ENCODE results near the gene KHDC3L. TPM values are rescaled to one million over a fixed set of nuclear protein-coding genes. Genes with fewer than 3 reads are reported as not detected.

The KHDC3L gene
- total RNA-seq, 2 donors from 2014 or later, result not detected

- Histone ChIP-seq H3K36me3 (replicated peaks in 1 of 2; ENCODE audit: insufficient read depth in 1 of 2, low read depth in 2 of 2) (no peaks in the 10 kb centered on the region), H3K9me3 (no peaks in the 10 kb centered on the region), H3K4me3 (no peak overlapping the region), H3K27me3 (no peaks in the 10 kb centered on the region), H3K27ac (no peak overlapping the region), H3K4me1 (no peaks in the 10 kb centered on the region)
- no peak for ATAC-seq
- DNase-seq, result no peak
- intact Hi-C loops (cut with DNase I), result no loop called here
- TF ChIP-seq POLR2A (IDR thresholded peaks at IDR 0.05) (no peak), CTCF (IDR thresholded peaks at IDR 0.05) (no peak)
Measured at GRCh38 chr6:73400656-73401055, 38.2 kb downstream of the KHDC3L start.

- intact Hi-C loops (cut with DNase I), result no loop called here
- WGBS, 2 donors, result 58 to 60% methylated on average over 1 of the region's 1 CpG
- no peak for DNase-seq
- no peaks in the 10 kb centered on the region for H3K27me3 ChIP-seq
- H3K9me3 ChIP-seq, result no peaks in the 10 kb centered on the region
- H3K4me3 ChIP-seq, result no peak overlapping the region
- TF ChIP-seq POLR2A (IDR thresholded peaks at IDR 0.05) (no peak), CTCF (IDR thresholded peaks at IDR 0.05) (no peak)
- H3K27ac ChIP-seq, result no peak overlapping the region
- no peaks in the 10 kb centered on the region for H3K4me1 ChIP-seq
- peak; percentile 42 for ATAC-seq
- H3K36me3 ChIP-seq (replicated peaks in 1 of 2; ENCODE audit: insufficient read depth in 1 of 2, low read depth in 2 of 2), result no peaks in the 10 kb centered on the region
Measured at GRCh38 chr6:73409395-73409794, 46.9 kb downstream of the KHDC3L start.

GRCh38 chr6:73413102-73413501, 50.6 kb downstream of the KHDC3L start:
- 78 to 81% methylated on average over 3 of the region's 3 CpGs for WGBS, 2 donors

More at GRCh38 chr6:73413102-73413501, 50.6 kb downstream of the KHDC3L start:
- Histone ChIP-seq H3K4me1 (no peaks in the 10 kb centered on the region), H3K4me3 (no peak overlapping the region), H3K27ac (no peak overlapping the region), H3K27me3 (no peaks in the 10 kb centered on the region), H3K36me3 (replicated peaks in 1 of 2; ENCODE audit: insufficient read depth in 1 of 2, low read depth in 2 of 2) (no peaks in the 10 kb centered on the region), H3K9me3 (no peaks in the 10 kb centered on the region)
- DNase-seq, result no peak
- TF ChIP-seq POLR2A (IDR thresholded peaks at IDR 0.05) (no peak), CTCF (IDR thresholded peaks at IDR 0.05) (no peak)
- no peak for ATAC-seq
- intact Hi-C loops (cut with DNase I), result no loop called here

Small RNA genes within 50 kb of the gene (small RNA-seq; reads per million reads assigned to genes)
- gene RPL39P3, result not detected

Other genes with a start within 250 kb of the KHDC3L start
- gene KHDC1L, start 137.2 kb upstream of the KHDC3L start, total RNA-seq, result not detected
- gene KHDC1, start 99.5 kb upstream of the KHDC3L start, total RNA-seq, result 1 to 10 TPM; 1.0 to 3.0 TPM
- not detected for gene DPPA5, start 8.4 kb upstream of the KHDC3L start, total RNA-seq
- gene OOEP, start 7.2 kb downstream of the KHDC3L start, total RNA-seq, result not detected
- 1 to 10 TPM in 1 of 2 donors, under 1 TPM in 1; 0.26 to 3.0 TPM for gene DDX43, start 32.2 kb downstream of the KHDC3L start, total RNA-seq
- 1 to 10 TPM; 3.1 to 4.0 TPM for gene CGAS, start 89.6 kb downstream of the KHDC3L start, total RNA-seq
- 10 to 100 TPM; 13.7 to 17.8 TPM for gene MTO1, start 99.1 kb downstream of the KHDC3L start, total RNA-seq
- gene EEF1A1, start 158.4 kb downstream of the KHDC3L start, total RNA-seq, result 1,000 to 10,000 TPM; 4,267 to 4,798 TPM

All from body of pancreas (tissue), 4 donors.